ENCODE data around the gene CDKN2B-AS1. TPM values are rescaled to one million over a fixed set of nuclear protein-coding genes. Genes with fewer than 3 reads are reported as not detected.

Gene CDKN2B-AS1
- total RNA-seq, 4 donors from 2014 or later = 0.42 to 3.9 (median 0.69) TPM; not detected in 1

GRCh38 chr9:22043928-22044327 lies 49.3 kb downstream of the CDKN2B-AS1 start:
- no peak for TF ChIP-seq POLR2AphosphoS5 (IDR thresholded peaks at IDR 0.05)
- no peak for TF ChIP-seq EP300 (IDR thresholded peaks at IDR 0.05)
- TF ChIP-seq POLR2A (IDR thresholded peaks at IDR 0.05) = no peak
- no peak for TF ChIP-seq CTCF (IDR thresholded peaks at IDR 0.05)
- Histone ChIP-seq H3K4me1 (no peaks in the 10 kb centered on the region), H3K9me3 (no peaks in the 10 kb centered on the region), H3K36me3 (no peaks in the 10 kb centered on the region), H3K27me3 (no peaks in the 10 kb centered on the region), H3K4me3 (no peak overlapping the region), H3K27ac (no peak overlapping the region)
- ATAC-seq = no peak
- WGBS, 2 donors (ENCODE audit: low coverage in 1 of 2) = 51 to 52% methylated on average over 3 of the region's 3 CpGs

GRCh38 chr9:22044583-22044982 lies 50.0 kb downstream of the CDKN2B-AS1 start:
- Histone ChIP-seq H3K4me3 (no peak overlapping the region), H3K4me1 (no peaks in the 10 kb centered on the region)
- ATAC-seq = no peak

GRCh38 chr9:22045423-22045822 lies 50.8 kb downstream of the CDKN2B-AS1 start:
- H3K36me3 ChIP-seq = no peaks in the 10 kb centered on the region
- no peak for TF ChIP-seq EP300 (IDR thresholded peaks at IDR 0.05)
- TF ChIP-seq POLR2A (IDR thresholded peaks at IDR 0.05) = no peak
- no peak for TF ChIP-seq POLR2AphosphoS5 (IDR thresholded peaks at IDR 0.05)
- no peak for TF ChIP-seq CTCF (IDR thresholded peaks at IDR 0.05)
- H3K27me3 ChIP-seq = no peaks in the 10 kb centered on the region
- no peak overlapping the region for H3K27ac ChIP-seq
- no peak overlapping the region for H3K4me3 ChIP-seq
- H3K4me1 ChIP-seq = no peaks in the 10 kb centered on the region
- ATAC-seq = no peak
- no peaks in the 10 kb centered on the region for H3K9me3 ChIP-seq

More at GRCh38 chr9:22044583-22044982, 50.0 kb downstream of the CDKN2B-AS1 start:
- Histone ChIP-seq H3K36me3 (no peaks in the 10 kb centered on the region), H3K27ac (no peak overlapping the region), H3K27me3 (no peaks in the 10 kb centered on the region), H3K9me3 (no peaks in the 10 kb centered on the region)
- TF ChIP-seq POLR2AphosphoS5 (IDR thresholded peaks at IDR 0.05) (no peak), POLR2A (IDR thresholded peaks at IDR 0.05) (no peak), EP300 (IDR thresholded peaks at IDR 0.05) (no peak), CTCF (IDR thresholded peaks at IDR 0.05) (no peak)

GRCh38 chr9:22046243-22046885 lies 51.8 kb downstream of the CDKN2B-AS1 start:
- TF ChIP-seq POLR2A (IDR thresholded peaks at IDR 0.05) (no peak), CTCF (IDR thresholded peaks at IDR 0.05) (no peak), EP300 (IDR thresholded peaks at IDR 0.05) (no peak), POLR2AphosphoS5 (IDR thresholded peaks at IDR 0.05) (no peak)

GRCh38 chr9:22047596-22047995 lies 53.0 kb downstream of the CDKN2B-AS1 start:
- 89 to 100% methylated on average over 1 to 2 of the region's 2 CpGs for WGBS, 2 donors (ENCODE audit: low coverage in 1 of 2)
- no peaks in the 10 kb centered on the region for H3K36me3 ChIP-seq
- H3K27ac ChIP-seq = no peak overlapping the region
- H3K4me3 ChIP-seq = no peak overlapping the region
- no peaks in the 10 kb centered on the region for H3K4me1 ChIP-seq
- TF ChIP-seq POLR2AphosphoS5 (IDR thresholded peaks at IDR 0.05) = no peak
- TF ChIP-seq CTCF (IDR thresholded peaks at IDR 0.05) = no peak
- TF ChIP-seq POLR2A (IDR thresholded peaks at IDR 0.05) = no peak
- TF ChIP-seq EP300 (IDR thresholded peaks at IDR 0.05) = no peak
- no peaks in the 10 kb centered on the region for H3K9me3 ChIP-seq
- no peaks in the 10 kb centered on the region for H3K27me3 ChIP-seq
- ATAC-seq = no peak

More at GRCh38 chr9:22046243-22046885, 51.8 kb downstream of the CDKN2B-AS1 start:
- ATAC-seq = no peak
- Histone ChIP-seq H3K9me3 (no peaks in the 10 kb centered on the region), H3K36me3 (no peaks in the 10 kb centered on the region), H3K27ac (no peak overlapping the region), H3K4me3 (no peak overlapping the region), H3K27me3 (no peaks in the 10 kb centered on the region), H3K4me1 (no peaks in the 10 kb centered on the region)
- WGBS, 2 donors (ENCODE audit: low coverage in 1 of 2) = 56 to 71% methylated on average over 1 of the region's 1 CpG
